OCI-LY1 (cell line): ENCODE data around the gene CRMP1.

ENCODE experiments used
- H2AFZ ChIP-seq: fragments of 200-600 bp; sonication (generic), shearing (Covaris generic); 2 replicates; pipeline ENCODE4 v1.6.0; 2014; ENCODE audit warnings: antibody characterized with exemption, mild to moderate bottlenecking, low read length
- H3F3A ChIP-seq: fragments of 200-600 bp; sonication (generic), shearing (Covaris generic); 2 replicates; pipeline ENCODE4 v1.6.0; 2014; ENCODE audit warnings: mild to moderate bottlenecking, antibody characterized with exemption, low read length, moderate library complexity; ENCODE audit not compliant: insufficient read depth
- H3K27ac ChIP-seq: fragments of 200-600 bp; sonication (generic); 2 replicates; pipeline ENCODE4 v1.5.1; 2014; ENCODE audit warnings: low read length, mixed run types, mild to moderate bottlenecking, low read depth; ENCODE audit not compliant: poor library complexity, severe bottlenecking
- H3K27me3 ChIP-seq: fragments of 200-600 bp; sonication (generic); 2 replicates; pipeline ENCODE4 v1.6.0; 2014; ENCODE audit warnings: antibody characterized with exemption, mild to moderate bottlenecking, low read length, moderate library complexity; ENCODE audit not compliant: insufficient read depth
- H3K36me3 ChIP-seq: fragments of 200-600 bp; sonication (generic); 2 replicates; pipeline ENCODE4 v1.6.1; 2014; ENCODE audit warnings: mild to moderate bottlenecking, antibody characterized with exemption, low read length, moderate library complexity, mixed read lengths; ENCODE audit not compliant: insufficient read depth
- H3K4me1 ChIP-seq: fragments of 200-600 bp; sonication (generic); 2 replicates; pipeline ENCODE4 v1.5.1; 2014; ENCODE audit warnings: mild to moderate bottlenecking, low read length, moderate library complexity; ENCODE audit not compliant: insufficient read depth, severe bottlenecking
- H3K4me2 ChIP-seq: fragments of 200-600 bp; sonication (generic), shearing (Covaris generic); 2 replicates; pipeline ENCODE4 v1.6.1; 2014; ENCODE audit warnings: low read length
- H3K4me3 ChIP-seq: fragments of 200-600 bp; sonication (generic); 2 replicates; pipeline ENCODE4 v1.5.1; 2014; ENCODE audit warnings: low read length, low read depth, mild to moderate bottlenecking, mixed read lengths; ENCODE audit not compliant: poor library complexity, severe bottlenecking
- H3K79me2 ChIP-seq: fragments of 200-600 bp; shearing (Covaris generic); 2 replicates; pipeline ENCODE4 v1.6.1; 2016; ENCODE audit warnings: mixed run types, low read length, mixed read lengths; ENCODE audit not compliant: insufficient read depth
- H3K9ac ChIP-seq: fragments of 200-600 bp; sonication (generic), shearing (Covaris generic); 2 replicates; pipeline ENCODE4 v1.6.1; 2014; ENCODE audit warnings: mild to moderate bottlenecking, low read length, mixed read lengths
- H3K9me2 ChIP-seq: fragments of 200-600 bp; sonication (generic), shearing (Covaris generic); 2 replicates; pipeline ENCODE4 v1.6.1; 2014; ENCODE audit warnings: low read depth, mild to moderate bottlenecking, low read length, mixed read lengths
- H3K9me3 ChIP-seq: fragments of 200-600 bp; shearing (Covaris generic); 2 replicates; pipeline ENCODE4 v1.6.1; 2014; ENCODE audit warnings: low read length, mixed read lengths
- H4K20me1 ChIP-seq: fragments of 200-600 bp; sonication (generic), shearing (Covaris generic); 2 replicates; pipeline ENCODE4 v1.6.0; 2016; ENCODE audit warnings: mild to moderate bottlenecking, low read length; ENCODE audit not compliant: insufficient read depth
- EZH2 ChIP-seq: fragments of 200-600 bp; sonication (generic), shearing (Covaris generic); IDR thresholded peaks from 2 replicates; pipeline ENCODE4 v1.8.0; 2017; ENCODE audit warnings: borderline replicate concordance, mixed run types, mild to moderate bottlenecking, antibody characterized with exemption, low read length, moderate library complexity, mixed read lengths
- TF ChIP-seq, protein P1 (sequence below): fragments of 200-600 bp; sonication (generic), shearing (Covaris generic); IDR thresholded peaks from 2 replicates; pipeline ENCODE4 v1.5.1; 2017; ENCODE audit warnings: mild to moderate bottlenecking, antibody characterized with exemption, low read length, moderate library complexity, mixed read lengths

Gene CRMP1

DNA sequence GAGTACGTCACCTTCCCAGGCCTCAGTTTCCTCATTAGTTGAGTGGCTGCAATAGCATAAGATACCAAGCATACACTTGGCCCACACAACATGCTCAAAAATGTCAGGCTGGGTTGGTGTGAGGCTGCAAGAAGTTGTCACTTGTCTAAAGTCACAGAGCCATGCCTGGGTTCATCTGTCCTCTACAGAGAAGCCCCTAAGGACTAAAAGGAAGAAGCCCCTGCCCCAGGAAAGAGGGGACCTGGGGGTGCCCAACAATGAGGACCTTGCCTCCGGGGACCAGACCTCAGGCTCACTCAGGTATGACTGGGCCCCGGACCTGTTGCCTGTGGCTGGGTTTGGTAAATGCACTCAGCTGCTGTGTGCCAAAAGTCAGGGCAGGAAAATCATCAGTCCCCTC is 82.7 kb downstream of the CRMP1 start:
- Histone ChIP-seq H3K9me2 (no peaks in the 10 kb centered on the region), H2AFZ (no peak overlapping the region), H3K9ac (no peak overlapping the region), H3K4me1 (no peaks in the 10 kb centered on the region), H3K4me2 (no peak overlapping the region), H3F3A (no peaks in the 10 kb centered on the region), H3K4me3 (no peak overlapping the region), H3K9me3 (no peaks in the 10 kb centered on the region), H4K20me1 (no peaks in the 10 kb centered on the region), H3K27me3 (no peaks in the 10 kb centered on the region), H3K36me3 (peaks cover 6% of the 10 kb centered on the region; the same call in 1 of the 2 replicates), H3K27ac (no peak overlapping the region), H3K79me2 (no peaks in the 10 kb centered on the region)
- TF ChIP-seq EZH2: no peak
- TF ChIP-seq, protein P1, sequence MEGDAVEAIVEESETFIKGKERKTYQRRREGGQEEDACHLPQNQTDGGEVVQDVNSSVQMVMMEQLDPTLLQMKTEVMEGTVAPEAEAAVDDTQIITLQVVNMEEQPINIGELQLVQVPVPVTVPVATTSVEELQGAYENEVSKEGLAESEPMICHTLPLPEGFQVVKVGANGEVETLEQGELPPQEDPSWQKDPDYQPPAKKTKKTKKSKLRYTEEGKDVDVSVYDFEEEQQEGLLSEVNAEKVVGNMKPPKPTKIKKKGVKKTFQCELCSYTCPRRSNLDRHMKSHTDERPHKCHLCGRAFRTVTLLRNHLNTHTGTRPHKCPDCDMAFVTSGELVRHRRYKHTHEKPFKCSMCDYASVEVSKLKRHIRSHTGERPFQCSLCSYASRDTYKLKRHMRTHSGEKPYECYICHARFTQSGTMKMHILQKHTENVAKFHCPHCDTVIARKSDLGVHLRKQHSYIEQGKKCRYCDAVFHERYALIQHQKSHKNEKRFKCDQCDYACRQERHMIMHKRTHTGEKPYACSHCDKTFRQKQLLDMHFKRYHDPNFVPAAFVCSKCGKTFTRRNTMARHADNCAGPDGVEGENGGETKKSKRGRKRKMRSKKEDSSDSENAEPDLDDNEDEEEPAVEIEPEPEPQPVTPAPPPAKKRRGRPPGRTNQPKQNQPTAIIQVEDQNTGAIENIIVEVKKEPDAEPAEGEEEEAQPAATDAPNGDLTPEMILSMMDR: no peak

- TF ChIP-seq, protein P1: no peak
- no peak for TF ChIP-seq EZH2
- H3K27me3 ChIP-seq: no peaks in the 10 kb centered on the region
- no peak overlapping the region for H3K4me3 ChIP-seq
Observed at GRCh38 chr4:5809216-5809776, 83.6 kb downstream of the CRMP1 start.

GRCh38 chr4:5808081-5808741 is 84.7 kb downstream of the CRMP1 start:
- Histone ChIP-seq H3K9me2 (no peaks in the 10 kb centered on the region), H3K27ac (no peak overlapping the region), H3K4me1 (no peaks in the 10 kb centered on the region), H3K79me2 (no peaks in the 10 kb centered on the region), H4K20me1 (no peaks in the 10 kb centered on the region), H3K4me3 (no peak overlapping the region), H3K4me2 (no peak overlapping the region), H3K27me3 (no peaks in the 10 kb centered on the region), H3K9ac (no peak overlapping the region), H3F3A (no peaks in the 10 kb centered on the region), H3K9me3 (no peaks in the 10 kb centered on the region), H3K36me3 (peaks cover 6% of the 10 kb centered on the region; the same call in 1 of the 2 replicates), H2AFZ (no peak overlapping the region)
- TF ChIP-seq, protein P1: no peak
- TF ChIP-seq EZH2: no peak

More at GRCh38 chr4:5809216-5809776, 83.6 kb downstream of the CRMP1 start:
- no peak overlapping the region for H3K27ac ChIP-seq
- H3K79me2 ChIP-seq: no peaks in the 10 kb centered on the region
- H3K4me2 ChIP-seq: no peak overlapping the region
- no peak overlapping the region for H3K9ac ChIP-seq
- no peak overlapping the region for H2AFZ ChIP-seq
- H4K20me1 ChIP-seq: no peaks in the 10 kb centered on the region
- H3K36me3 ChIP-seq: peaks cover 6% of the 10 kb centered on the region; the same call in 1 of the 2 replicates
- H3K9me3 ChIP-seq: no peaks in the 10 kb centered on the region
- no peaks in the 10 kb centered on the region for H3K4me1 ChIP-seq
- H3F3A ChIP-seq: no peaks in the 10 kb centered on the region
- H3K9me2 ChIP-seq: no peaks in the 10 kb centered on the region
